Fibroblast of lung (primary cell): ENCODE measurements around the gene LRRC15. TPM values are rescaled to one million over a fixed set of nuclear protein-coding genes. Genes with fewer than 3 reads are reported as not detected.

Source experiments
- DNase-seq, 2 donors: peaks; one replicate each; pipeline versions ENCODE4 v3.0.0 to v3.0.0-alpha.2; 2010; ENCODE audit warnings: low read depth in 2 of 2
- H2AFZ ChIP-seq: 2 replicates; pipeline ENCODE4 v1.5.1; 2012; ENCODE audit warnings: low read length, control low read depth, inconsistent platforms
- H3K27ac ChIP-seq: 2 replicates; pipeline ENCODE4 v1.5.1; 2011; ENCODE audit warnings: low read length, control low read depth; ENCODE audit not compliant: insufficient read depth
- H3K27me3 ChIP-seq: 2 replicates; pipeline ENCODE4 v1.5.1; 2011; ENCODE audit warnings: mild to moderate bottlenecking, low read length; ENCODE audit not compliant: control insufficient read depth, insufficient read depth
- H3K36me3 ChIP-seq: 2 replicates; pipeline ENCODE4 v1.5.1; 2011; ENCODE audit warnings: low read length; ENCODE audit not compliant: control insufficient read depth, insufficient read depth
- H3K4me1 ChIP-seq: 2 replicates; pipeline ENCODE4 v1.5.1; 2011; ENCODE audit warnings: low read length; ENCODE audit not compliant: control insufficient read depth, insufficient read depth; ENCODE audit errors: extremely low read depth
- H3K4me2 ChIP-seq: 2 replicates; pipeline ENCODE4 v1.5.1; 2011; ENCODE audit warnings: low read length, control low read depth; ENCODE audit not compliant: insufficient read depth; ENCODE audit errors: extremely low read depth
- H3K4me3 ChIP-seq, 4 experiments: fragments of 200-600 bp in 1 of 4; sonication (generic) in 1 of 4; replicated peaks in 1 of 4; 2 replicates each; pipeline ENCODE4 v1.5.1; 2011 to 2016; ENCODE audit warnings: low read length in 4 of 4, low read depth in 3 of 4, mild to moderate bottlenecking in 3 of 4, control low read depth in 2 of 4, inconsistent platforms in 1 of 4, mixed read lengths in 1 of 4; ENCODE audit not compliant: insufficient read depth in 1 of 4; ENCODE audit errors: control extremely low read depth in 1 of 4
- H3K79me2 ChIP-seq: 2 replicates; pipeline ENCODE4 v1.5.1; 2012; ENCODE audit warnings: mild to moderate bottlenecking, low read length, inconsistent platforms; ENCODE audit not compliant: control insufficient read depth, insufficient read depth
- H3K9ac ChIP-seq: 2 replicates; pipeline ENCODE4 v1.5.1; 2011; ENCODE audit warnings: mild to moderate bottlenecking, low read length, control low read depth; ENCODE audit not compliant: insufficient read depth
- H3K9me3 ChIP-seq: 2 replicates; pipeline ENCODE4 v1.5.1; 2012; ENCODE audit warnings: low read depth, low read length; ENCODE audit not compliant: control insufficient read depth, insufficient read depth
- H4K20me1 ChIP-seq: 2 replicates; pipeline ENCODE4 v1.5.1; 2011; ENCODE audit warnings: low read length; ENCODE audit not compliant: control insufficient read depth, insufficient read depth; ENCODE audit errors: extremely low read depth
- CTCF ChIP-seq, 2 donors: IDR thresholded peaks in 1 of 2; conservative IDR thresholded peaks in 1 of 2; 1 replicate in 1 of 2; 2 replicates in 1 of 2; pipeline ENCODE4 v1.5.1; 2011 to 2012; ENCODE audit warnings: low read length in 2 of 2, control low read depth in 1 of 2, inconsistent platforms in 1 of 2, low read depth in 1 of 2, mild to moderate bottlenecking in 1 of 2
- EZH2 ChIP-seq: IDR thresholded peaks from 2 replicates; pipeline ENCODE4 v1.5.1; 2012; ENCODE audit warnings: low read length, control low read depth, mild to moderate bottlenecking; ENCODE audit errors: missing control alignments
- polyA plus RNA-seq, 2 donors: library from polyadenylated mRNA; depleted of rRNA in 1 of 2; stranded (reverse) in 1 of 2; unstranded in 1 of 2; fragments of >200 nt; gene quantifications; 2 replicates each; pipeline ENCODE4 v1.2.1, GENCODE V29; 2011 to 2012; ENCODE audit warnings: missing spikeins in 1 of 2
- total RNA-seq: library from RNA; depleted of rRNA; stranded (reverse); fragments of >200 nt; gene quantifications from 2 replicates; pipeline ENCODE4 v1.2.1, GENCODE V29; 2014

LRRC15 gene
- total and polyA plus RNA-seq, 2 donors (not counting 1 experiment from before 2014, with no cell fraction given) = 0.58 to 2.3 TPM

GRCh38 chr3:194307849-194308248 lies 61.7 kb downstream of the LRRC15 start:
- Histone ChIP-seq H3K79me2 (no peaks in the 10 kb centered on the region), H3K9me3 (no peaks in the 10 kb centered on the region), H3K27me3 (peaks cover 47% of the 10 kb centered on the region), H3K4me2 (no peak overlapping the region), H3K36me3 (no peaks in the 10 kb centered on the region), H3K4me1 (no peaks in the 10 kb centered on the region), H3K9ac (no peak overlapping the region), H2AFZ (no peak overlapping the region), H3K27ac (no peak overlapping the region), H3K4me3 (no peak overlapping the region), H4K20me1 (no peaks in the 10 kb centered on the region)
- TF ChIP-seq CTCF (conservative IDR thresholded peaks at IDR 0.05 in 1 of 2, IDR thresholded peaks at IDR 0.05 in 1 of 2; ENCODE audit: low read depth in 1 of 2, low read length in 2 of 2) = no peak
- no peak for TF ChIP-seq EZH2
- DNase-seq = no peak

GRCh38 chr3:194306771-194307640 lies 62.5 kb downstream of the LRRC15 start:
- DNase-seq = no peak
- TF ChIP-seq EZH2 (no peak), CTCF (conservative IDR thresholded peaks at IDR 0.05 in 1 of 2, IDR thresholded peaks at IDR 0.05 in 1 of 2; ENCODE audit: low read depth in 1 of 2, low read length in 2 of 2) (no peak)
- no peak overlapping the region for H3K4me3 ChIP-seq
- H3K9ac ChIP-seq = no peak overlapping the region
- H3K79me2 ChIP-seq = no peaks in the 10 kb centered on the region
- no peak overlapping the region for H3K4me2 ChIP-seq
- no peak overlapping the region for H2AFZ ChIP-seq
- H3K4me1 ChIP-seq = no peaks in the 10 kb centered on the region
- no peaks in the 10 kb centered on the region for H4K20me1 ChIP-seq
- no peaks in the 10 kb centered on the region for H3K36me3 ChIP-seq
- H3K9me3 ChIP-seq = no peaks in the 10 kb centered on the region
- H3K27ac ChIP-seq = no peak overlapping the region
- H3K27me3 ChIP-seq = peaks cover 44% of the 10 kb centered on the region

GRCh38 chr3:194306109-194306686 lies 63.3 kb downstream of the LRRC15 start:
- H3K4me1 ChIP-seq = no peaks in the 10 kb centered on the region
- no peaks in the 10 kb centered on the region for H4K20me1 ChIP-seq
- no peak overlapping the region for H3K27ac ChIP-seq
- no peak overlapping the region for H3K4me2 ChIP-seq
- H3K4me3 ChIP-seq = no peak overlapping the region
- TF ChIP-seq EZH2 (no peak), CTCF (conservative IDR thresholded peaks at IDR 0.05 in 1 of 2, IDR thresholded peaks at IDR 0.05 in 1 of 2; ENCODE audit: low read depth in 1 of 2, low read length in 2 of 2) (no peak)
- no peaks in the 10 kb centered on the region for H3K36me3 ChIP-seq
- H3K9me3 ChIP-seq = no peaks in the 10 kb centered on the region
- H3K79me2 ChIP-seq = no peaks in the 10 kb centered on the region
- DNase-seq = no peak
- H2AFZ ChIP-seq = no peak overlapping the region
- H3K9ac ChIP-seq = no peak overlapping the region
- peaks cover 39% of the 10 kb centered on the region for H3K27me3 ChIP-seq
